Testis (tissue), 2 donors: Measurements from ENCODE around the gene CLDN19.

ENCODE experiments used
- CTCF ChIP-seq, 3 experiments: fragments of 450-650 bp in 2 of 3; fragments of 200-600 bp in 1 of 3; sonication (generic) in 1 of 3; IDR thresholded peaks; one replicate each; pipeline ENCODE4 v1.5.1; 2016 to 2019; ENCODE audit warnings: antibody characterized with exemption in 3 of 3, mild to moderate bottlenecking in 2 of 3, moderate library complexity in 1 of 3
- POLR2A ChIP-seq: fragments of 450-650 bp; IDR thresholded peaks from one replicate; pipeline ENCODE4 v1.6.1; 2017; ENCODE audit warnings: antibody characterized with exemption, mild to moderate bottlenecking, moderate library complexity

- no peak for TF ChIP-seq POLR2A
- TF ChIP-seq CTCF (IDR thresholded peaks at IDR 0.05), result no peak
These were observed 40.1 kb upstream of the CLDN19 start for GRCh38 chr1:42780176-42780575.
